DMS153 treated with DMSO at 0.1 percent for 48 hours (cell line): ENCODE results near the gene RAB25.
"Not testable (repeated sequence)": the region's sequence is repeated elsewhere in the genome, so short reads cannot be mapped to it uniquely, and the experiment has no call there.

ENCODE experiments used
- DNase-seq: peaks from one replicate; lab custom pipeline; 2025; ENCODE audit not compliant: unreplicated experiment; lab: John Stamatoyannopoulos, UW

Gene RAB25

GRCh38 chr1:156115514-156116374, 54.8 kb downstream of the RAB25 start:
- DNase-seq: no peak

GRCh38 chr1:156116731-156117130, 55.8 kb downstream of the RAB25 start:
- DNase-seq: not testable (repeated sequence)

- no peak for DNase-seq
Measured at GRCh38 chr1:156117414-156118176, 56.6 kb downstream of the RAB25 start.

- DNase-seq: no peak
Measured at GRCh38 chr1:156118177-156118868, 57.4 kb downstream of the RAB25 start.

- DNase-seq: no peak
Measured at GRCh38 chr1:156119503-156120209, 58.7 kb downstream of the RAB25 start.
